ENCODE results near the gene AMHR2. TPM values are rescaled to one million over a fixed set of nuclear protein-coding genes. Genes with fewer than 3 reads are reported as not detected.
"Not testable (repeated sequence)": the region's sequence is repeated elsewhere in the genome, so short reads cannot be mapped to it uniquely, and the experiment has no call there.

AMHR2 gene
- total RNA-seq = not detected
- long read RNA-seq = 0 reads

GRCh38 chr12:53423597-53423996 lies at the start of gene AMHR2:
AMHR2 (plus strand) TSS chr12:53423855; CDS start chr12:53423935, 80 bp downstream.
- intact Hi-C loops (cut with DNase I, micrococcal nuclease) = loop anchor here in 1 of 2 donors (5.0 kb wide), 1 partner anchor 71 kb away; no protein-coding TSS in a partner anchor
- ATAC-seq (no peak), DNase-seq (no peak)

GRCh38 chr12:53374277-53374676 lies 49.4 kb upstream of the AMHR2 start:
- intact Hi-C loops (cut with DNase I, micrococcal nuclease); ATAC-seq; DNase-seq: not testable (repeated sequence)

GRCh38 chr12:53376747-53377146 lies 46.9 kb upstream of the AMHR2 start:
- ATAC-seq (no peak), DNase-seq (no peak)
- intact Hi-C loops (cut with DNase I, micrococcal nuclease) = no loop called here

GRCh38 chr12:53378222-53378621 lies 45.4 kb upstream of the AMHR2 start:
- intact Hi-C loops (cut with DNase I, micrococcal nuclease) = no loop called here
- ATAC-seq = no peak
- no peak for DNase-seq

- DNase-seq (no peak), ATAC-seq (no peak)
- intact Hi-C loops (cut with DNase I, micrococcal nuclease) = no loop called here
Measured at GRCh38 chr12:53378724-53379388, 44.8 kb upstream of the AMHR2 start.

- ATAC-seq (peak; percentile 73), DNase-seq (peak; percentile 96 to 100)
- intact Hi-C loops (cut with DNase I, micrococcal nuclease) = no loop called here
Measured at GRCh38 chr12:53379389-53380103, 44.1 kb upstream of the AMHR2 start.

GRCh38 chr12:53380104-53380793 lies 43.4 kb upstream of the AMHR2 start, which contains the start of gene SP1:
SP1 (plus strand) TSS chr12:53380176; CDS start chr12:53380292, 116 bp downstream.
- intact Hi-C loops (cut with DNase I, micrococcal nuclease) = no loop called here
- ATAC-seq (peak; percentile 68), DNase-seq (peak; percentile 93 to 96)

GRCh38 chr12:53380794-53381730 lies 42.6 kb upstream of the AMHR2 start:
- no peak for ATAC-seq

GRCh38 chr12:53381731-53382630 lies 41.7 kb upstream of the AMHR2 start:
- no peak for ATAC-seq
- peak; percentile 60 to 65 for DNase-seq
- intact Hi-C loops (cut with DNase I, micrococcal nuclease) = no loop called here

More at GRCh38 chr12:53380794-53381730, 42.6 kb upstream of the AMHR2 start:
- intact Hi-C loops (cut with DNase I, micrococcal nuclease) = no loop called here
- peak in 1 of 2 donors; percentile 37 for DNase-seq

- intact Hi-C loops (cut with DNase I, micrococcal nuclease) = no loop called here
- no peak for ATAC-seq
- no peak for DNase-seq
Measured at GRCh38 chr12:53383258-53383657, 40.4 kb upstream of the AMHR2 start.

- DNase-seq; intact Hi-C loops (cut with DNase I, micrococcal nuclease); ATAC-seq: not testable (repeated sequence)
Measured at GRCh38 chr12:53386381-53386780, 37.3 kb upstream of the AMHR2 start.

GRCh38 chr12:53388932-53389331 lies 34.7 kb upstream of the AMHR2 start:
- ATAC-seq = no peak
- intact Hi-C loops (cut with DNase I, micrococcal nuclease) = no loop called here
- no peak for DNase-seq

- DNase-seq (no peak), ATAC-seq (no peak)
- intact Hi-C loops (cut with DNase I, micrococcal nuclease) = no loop called here
Measured at GRCh38 chr12:53389702-53390101, 34.0 kb upstream of the AMHR2 start.

GRCh38 chr12:53391724-53392123 lies 31.9 kb upstream of the AMHR2 start:
- intact Hi-C loops (cut with DNase I, micrococcal nuclease) = no loop called here
- ATAC-seq = no peak
- DNase-seq = no peak

GRCh38 chr12:53399896-53400295 lies 23.8 kb upstream of the AMHR2 start:
- DNase-seq (no peak), ATAC-seq (no peak)
- intact Hi-C loops (cut with DNase I, micrococcal nuclease) = no loop called here

GRCh38 chr12:53402351-53402750 lies 21.3 kb upstream of the AMHR2 start:
- intact Hi-C loops (cut with DNase I, micrococcal nuclease); DNase-seq; ATAC-seq: not testable (repeated sequence)

GRCh38 chr12:53402871-53403270 lies 20.8 kb upstream of the AMHR2 start:
- no peak for DNase-seq
- no peak for ATAC-seq
- intact Hi-C loops (cut with DNase I, micrococcal nuclease) = no loop called here

GRCh38 chr12:53410951-53411350 lies 12.7 kb upstream of the AMHR2 start:
- DNase-seq = no peak
- intact Hi-C loops (cut with DNase I, micrococcal nuclease) = no loop called here
- ATAC-seq = no peak
